Measurements from ENCODE around the gene FGFR4.
A peak's percentile ranks its signal among the peaks of the same experiment; 100 is the strongest.

FGFR4 gene

DNA sequence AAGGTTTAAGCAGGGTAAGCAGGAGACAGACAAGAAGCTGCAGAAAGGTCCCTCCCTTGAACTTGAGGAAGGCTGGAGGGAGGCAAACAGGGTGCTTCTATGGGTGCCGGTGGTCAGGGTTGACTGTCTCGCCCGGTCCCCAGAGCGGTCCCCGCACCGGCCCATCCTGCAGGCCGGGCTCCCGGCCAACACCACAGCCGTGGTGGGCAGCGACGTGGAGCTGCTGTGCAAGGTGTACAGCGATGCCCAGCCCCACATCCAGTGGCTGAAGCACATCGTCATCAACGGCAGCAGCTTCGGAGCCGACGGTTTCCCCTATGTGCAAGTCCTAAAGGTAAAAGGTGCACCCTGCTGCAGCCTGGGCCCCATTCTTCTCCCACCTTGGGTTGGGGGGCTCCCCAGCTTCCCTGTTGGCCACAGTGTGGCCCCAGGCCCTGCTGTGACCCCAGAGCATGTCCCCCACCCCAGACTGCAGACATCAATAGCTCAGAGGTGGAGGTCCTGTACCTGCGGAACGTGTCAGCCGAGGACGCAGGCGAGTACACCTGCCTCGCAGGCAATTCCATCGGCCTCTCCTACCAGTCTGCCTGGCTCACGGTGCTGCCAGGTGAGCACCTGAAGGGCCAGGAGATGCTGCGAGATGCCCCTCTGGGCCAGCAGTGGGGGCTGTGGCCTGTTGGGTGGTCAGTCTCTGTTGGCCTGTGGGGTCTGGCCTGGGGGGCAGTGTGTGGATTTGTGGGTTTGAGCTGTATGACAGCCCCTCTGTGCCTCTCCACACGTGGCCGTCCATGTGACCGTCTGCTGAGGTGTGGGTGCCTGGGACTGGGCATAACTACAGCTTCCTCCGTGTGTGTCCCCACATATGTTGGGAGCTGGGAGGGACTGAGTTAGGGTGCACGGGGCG is 5.7 kb downstream of the FGFR4 start:
- peaks cover 65% of the 10 kb centered on the region for H3K36me3 ChIP-seq (ENCODE audit: insufficient read depth, insufficient read length, low read length)
- H3K27me3 ChIP-seq (ENCODE audit: insufficient read depth, insufficient read length) = no peaks in the 10 kb centered on the region
- no peak overlapping the region for H3K9ac ChIP-seq (ENCODE audit: insufficient read length, low read depth)
- DNase-seq (ENCODE audit: low read depth, low spot score) = no peak
- no peak for TF ChIP-seq YY1 (IDR thresholded peaks at IDR 0.05; ENCODE audit: insufficient read depth, insufficient read length)
- no peak for TF ChIP-seq ZNF274 (IDR thresholded peaks at IDR 0.05; ENCODE audit: low read depth, low read length)
- TF ChIP-seq SUZ12 (IDR thresholded peaks at IDR 0.05; ENCODE audit: extremely low read depth, insufficient read depth, insufficient read length) = no peak
- no peak overlapping the region for H3K4me3 ChIP-seq (ENCODE audit: insufficient read length, low read depth)
- H3K4me1 ChIP-seq (ENCODE audit: insufficient read depth, insufficient read length) = peaks cover 19% of the 10 kb centered on the region
- H3K9me3 ChIP-seq (ENCODE audit: insufficient read depth, low read length) = no peaks in the 10 kb centered on the region

DNA sequence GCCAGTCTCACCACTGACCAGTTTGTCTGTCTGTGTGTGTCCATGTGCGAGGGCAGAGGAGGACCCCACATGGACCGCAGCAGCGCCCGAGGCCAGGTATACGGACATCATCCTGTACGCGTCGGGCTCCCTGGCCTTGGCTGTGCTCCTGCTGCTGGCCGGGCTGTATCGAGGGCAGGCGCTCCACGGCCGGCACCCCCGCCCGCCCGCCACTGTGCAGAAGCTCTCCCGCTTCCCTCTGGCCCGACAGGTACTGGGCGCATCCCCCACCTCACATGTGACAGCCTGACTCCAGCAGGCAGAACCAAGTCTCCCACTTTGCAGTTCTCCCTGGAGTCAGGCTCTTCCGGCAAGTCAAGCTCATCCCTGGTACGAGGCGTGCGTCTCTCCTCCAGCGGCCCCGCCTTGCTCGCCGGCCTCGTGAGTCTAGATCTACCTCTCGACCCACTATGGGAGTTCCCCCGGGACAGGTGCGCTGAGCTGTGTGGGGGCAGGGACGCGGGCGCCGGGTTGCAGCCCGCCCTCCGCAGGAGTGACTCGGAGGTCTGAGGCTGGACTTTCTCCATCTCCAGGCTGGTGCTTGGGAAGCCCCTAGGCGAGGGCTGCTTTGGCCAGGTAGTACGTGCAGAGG is 6.5 kb downstream of the FGFR4 start:
- Histone ChIP-seq H3K4me1 (ENCODE audit: insufficient read depth, insufficient read length) (peaks cover 19% of the 10 kb centered on the region), H3K36me3 (ENCODE audit: insufficient read depth, insufficient read length, low read length) (peaks cover 71% of the 10 kb centered on the region), H3K9ac (ENCODE audit: insufficient read length, low read depth) (no peak overlapping the region)

DNA sequence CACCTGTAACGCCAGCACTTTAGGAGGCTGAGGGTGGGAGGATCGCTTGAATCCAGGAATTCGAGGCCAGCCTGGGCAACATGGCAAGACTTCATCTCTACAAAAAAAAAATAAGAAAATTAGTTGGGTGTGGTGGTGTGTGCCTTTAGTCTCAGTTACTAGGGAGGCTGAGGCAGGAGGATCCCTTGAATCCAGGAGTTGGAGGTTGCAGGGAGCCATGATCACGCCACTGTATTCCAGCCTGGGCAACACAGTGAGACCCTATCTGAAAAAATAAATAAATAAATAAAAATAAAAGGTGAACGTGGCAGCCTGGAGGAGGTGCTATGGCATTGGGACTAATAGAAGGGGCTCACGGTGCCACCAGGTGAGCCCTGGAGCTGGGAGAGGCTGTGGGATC is 7.1 kb downstream of the FGFR4 start:
- DNase-seq (ENCODE audit: low read depth, low spot score) = no peak
- TF ChIP-seq ZNF274 (IDR thresholded peaks at IDR 0.05; ENCODE audit: low read depth, low read length) (no peak), YY1 (IDR thresholded peaks at IDR 0.05; ENCODE audit: insufficient read depth, insufficient read length) (no peak), SUZ12 (IDR thresholded peaks at IDR 0.05; ENCODE audit: extremely low read depth, insufficient read depth, insufficient read length) (no peak)
- H3K27me3 ChIP-seq (ENCODE audit: insufficient read depth, insufficient read length) = no peaks in the 10 kb centered on the region
- H3K9ac ChIP-seq (ENCODE audit: insufficient read length, low read depth) = no peak overlapping the region
- H3K9me3 ChIP-seq (ENCODE audit: insufficient read depth, low read length) = no peaks in the 10 kb centered on the region
- H3K36me3 ChIP-seq (ENCODE audit: insufficient read depth, insufficient read length, low read length) = peaks cover 72% of the 10 kb centered on the region
- H3K4me3 ChIP-seq (ENCODE audit: insufficient read length, low read depth) = no peak overlapping the region
- H3K4me1 ChIP-seq (ENCODE audit: insufficient read depth, insufficient read length) = peaks cover 18% of the 10 kb centered on the region

More for the DNA sequence above, 6.5 kb downstream of the FGFR4 start:
- TF ChIP-seq SUZ12 (IDR thresholded peaks at IDR 0.05; ENCODE audit: extremely low read depth, insufficient read depth, insufficient read length) = no peak
- no peak for TF ChIP-seq ZNF274 (IDR thresholded peaks at IDR 0.05; ENCODE audit: low read depth, low read length)
- no peak for TF ChIP-seq YY1 (IDR thresholded peaks at IDR 0.05; ENCODE audit: insufficient read depth, insufficient read length)
- H3K27me3 ChIP-seq (ENCODE audit: insufficient read depth, insufficient read length) = no peaks in the 10 kb centered on the region
- no peak overlapping the region for H3K4me3 ChIP-seq (ENCODE audit: insufficient read length, low read depth)
- DNase-seq (ENCODE audit: low read depth, low spot score) = no peak
- no peaks in the 10 kb centered on the region for H3K9me3 ChIP-seq (ENCODE audit: insufficient read depth, low read length)

DNA sequence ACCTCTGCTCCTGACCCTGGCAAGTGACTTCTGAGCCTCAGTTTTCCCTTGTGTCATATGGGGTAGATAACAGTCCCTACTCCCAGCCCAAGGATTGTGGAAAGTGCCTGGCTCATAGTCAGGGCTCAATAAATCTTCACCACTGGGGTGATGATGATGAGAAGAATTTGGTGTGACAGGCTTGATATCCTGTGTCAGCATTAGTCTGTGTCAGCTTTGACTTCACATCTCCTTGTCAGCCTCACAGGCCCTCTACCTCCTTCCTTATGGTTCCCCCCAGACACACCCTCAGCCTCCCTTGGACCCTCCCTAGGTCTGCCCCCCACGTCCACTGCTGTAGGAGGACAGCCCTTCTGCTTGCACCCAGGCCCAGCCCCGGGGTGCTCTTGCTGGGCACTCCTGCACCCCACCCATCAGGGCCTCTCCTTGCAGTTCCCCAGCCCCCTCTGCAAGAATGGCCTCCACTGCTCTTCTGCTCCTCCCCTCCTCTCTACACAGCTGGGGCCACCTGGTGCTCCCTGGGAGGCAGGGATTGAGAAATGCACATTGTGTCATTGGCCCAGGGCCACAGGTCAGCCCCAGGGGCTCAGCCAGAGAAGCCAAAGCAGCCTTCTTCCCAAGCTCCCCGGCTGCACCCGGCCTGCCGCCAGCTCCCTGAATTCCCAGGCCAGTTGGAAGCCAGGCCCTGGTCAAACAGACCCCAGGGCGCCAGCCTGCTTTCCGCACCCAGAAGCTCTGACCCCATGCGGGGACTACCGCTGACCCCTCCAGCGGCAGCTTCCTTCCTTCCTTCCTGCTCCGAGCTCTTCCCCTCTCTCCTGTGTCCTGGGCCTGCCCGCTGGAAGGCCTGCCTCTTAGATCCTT is 7.7 kb downstream of the FGFR4 start:
- TF ChIP-seq ZNF274 (IDR thresholded peaks at IDR 0.05; ENCODE audit: low read depth, low read length) (no peak), YY1 (IDR thresholded peaks at IDR 0.05; ENCODE audit: insufficient read depth, insufficient read length) (no peak), SUZ12 (IDR thresholded peaks at IDR 0.05; ENCODE audit: extremely low read depth, insufficient read depth, insufficient read length) (no peak)
- Histone ChIP-seq H3K9ac (ENCODE audit: insufficient read length, low read depth) (peak overlapping the region; percentile 32), H3K4me1 (ENCODE audit: insufficient read depth, insufficient read length) (peaks cover 21% of the 10 kb centered on the region), H3K36me3 (ENCODE audit: insufficient read depth, insufficient read length, low read length) (peaks cover 71% of the 10 kb centered on the region), H3K27me3 (ENCODE audit: insufficient read depth, insufficient read length) (no peaks in the 10 kb centered on the region), H3K4me3 (ENCODE audit: insufficient read length, low read depth) (no peak overlapping the region), H3K9me3 (ENCODE audit: insufficient read depth, low read length) (no peaks in the 10 kb centered on the region)
- DNase-seq (ENCODE audit: low read depth, low spot score) = no peak

DNA sequence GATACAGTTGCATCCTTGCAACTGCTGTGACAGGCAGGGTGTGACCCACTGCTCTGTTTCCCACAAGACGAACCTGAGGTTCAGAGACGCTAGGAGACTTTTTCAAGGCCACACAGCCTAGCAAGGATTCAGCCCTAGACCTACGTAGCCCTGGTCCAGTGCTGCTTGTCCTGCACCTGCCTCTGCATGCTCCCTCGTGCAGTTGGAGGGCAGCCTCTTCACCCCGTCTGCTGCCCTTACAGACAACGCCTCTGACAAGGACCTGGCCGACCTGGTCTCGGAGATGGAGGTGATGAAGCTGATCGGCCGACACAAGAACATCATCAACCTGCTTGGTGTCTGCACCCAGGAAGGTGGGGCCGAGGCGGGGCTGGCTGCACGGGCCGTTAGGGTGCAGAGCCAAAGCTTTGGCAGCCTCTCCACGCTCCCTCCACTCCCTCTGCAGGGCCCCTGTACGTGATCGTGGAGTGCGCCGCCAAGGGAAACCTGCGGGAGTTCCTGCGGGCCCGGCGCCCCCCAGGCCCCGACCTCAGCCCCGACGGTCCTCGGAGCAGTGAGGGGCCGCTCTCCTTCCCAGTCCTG is 8.5 kb downstream of the FGFR4 start:
- TF ChIP-seq YY1 (IDR thresholded peaks at IDR 0.05; ENCODE audit: insufficient read depth, insufficient read length) (no peak), SUZ12 (IDR thresholded peaks at IDR 0.05; ENCODE audit: extremely low read depth, insufficient read depth, insufficient read length) (no peak), ZNF274 (IDR thresholded peaks at IDR 0.05; ENCODE audit: low read depth, low read length) (no peak)

DNA sequence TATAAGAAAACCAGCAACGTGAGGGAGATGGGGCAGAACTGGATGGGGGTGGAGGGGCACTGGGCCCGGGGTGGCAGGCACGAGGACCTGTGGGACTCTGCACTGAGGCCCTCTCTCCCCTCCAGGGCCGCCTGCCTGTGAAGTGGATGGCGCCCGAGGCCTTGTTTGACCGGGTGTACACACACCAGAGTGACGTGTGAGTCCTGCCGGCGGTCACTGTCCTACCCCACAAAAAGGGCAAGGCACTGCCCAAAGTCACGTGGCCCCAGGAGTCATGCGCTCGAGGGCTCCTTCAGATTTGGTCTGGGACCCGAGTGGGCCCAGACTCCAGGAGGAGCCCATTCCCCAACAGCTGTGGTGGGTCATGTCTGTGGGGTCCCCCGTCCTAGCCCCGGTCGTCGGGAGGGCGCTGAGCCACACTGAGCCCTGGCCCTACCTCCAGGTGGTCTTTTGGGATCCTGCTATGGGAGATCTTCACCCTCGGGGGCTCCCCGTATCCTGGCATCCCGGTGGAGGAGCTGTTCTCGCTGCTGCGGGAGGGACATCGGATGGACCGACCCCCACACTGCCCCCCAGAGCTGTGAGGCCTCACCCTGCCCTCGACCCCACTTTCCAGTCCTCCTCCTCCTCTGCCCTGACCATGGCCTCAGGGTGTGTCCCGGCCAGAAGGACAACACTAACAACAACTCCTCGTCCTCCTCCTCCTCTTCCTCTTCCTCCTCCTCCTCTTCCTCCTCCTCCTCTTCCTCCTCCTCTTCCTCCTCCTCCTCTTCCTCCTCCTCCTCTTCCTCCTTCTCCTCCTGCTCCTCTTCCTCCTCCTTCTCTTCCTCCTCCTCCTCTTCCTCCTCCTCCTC is 9.7 kb downstream of the FGFR4 start:
- no peak for DNase-seq (ENCODE audit: low read depth, low spot score)
- Histone ChIP-seq H3K27me3 (ENCODE audit: insufficient read depth, insufficient read length) (no peaks in the 10 kb centered on the region), H3K4me1 (ENCODE audit: insufficient read depth, insufficient read length) (peaks cover 17% of the 10 kb centered on the region), H3K9me3 (ENCODE audit: insufficient read depth, low read length) (no peaks in the 10 kb centered on the region), H3K36me3 (ENCODE audit: insufficient read depth, insufficient read length, low read length) (peaks cover 54% of the 10 kb centered on the region), H3K4me3 (ENCODE audit: insufficient read length, low read depth) (no peak overlapping the region), H3K9ac (ENCODE audit: insufficient read length, low read depth) (no peak overlapping the region)
- TF ChIP-seq YY1 (IDR thresholded peaks at IDR 0.05; ENCODE audit: insufficient read depth, insufficient read length) = no peak
- TF ChIP-seq SUZ12 (IDR thresholded peaks at IDR 0.05; ENCODE audit: extremely low read depth, insufficient read depth, insufficient read length) = no peak
- TF ChIP-seq ZNF274 (IDR thresholded peaks at IDR 0.05; ENCODE audit: low read depth, low read length) = no peak

More for the DNA sequence above, 8.5 kb downstream of the FGFR4 start:
- Histone ChIP-seq H3K36me3 (ENCODE audit: insufficient read depth, insufficient read length, low read length) (peaks cover 65% of the 10 kb centered on the region), H3K4me1 (ENCODE audit: insufficient read depth, insufficient read length) (peaks cover 17% of the 10 kb centered on the region), H3K9ac (ENCODE audit: insufficient read length, low read depth) (no peak overlapping the region), H3K4me3 (ENCODE audit: insufficient read length, low read depth) (no peak overlapping the region), H3K9me3 (ENCODE audit: insufficient read depth, low read length) (no peaks in the 10 kb centered on the region), H3K27me3 (ENCODE audit: insufficient read depth, insufficient read length) (no peaks in the 10 kb centered on the region)
- no peak for DNase-seq (ENCODE audit: low read depth, low spot score)

Data from NT2/D1 (cell line).